ENCODE results near the gene DUSP1. TPM values are rescaled to one million over a fixed set of nuclear protein-coding genes. Genes with fewer than 3 reads are reported as not detected.

The DUSP1 gene
- total RNA-seq, 4 donors from 2014 or later: 222 to 415 (median 252) TPM

- no peak for DNase-seq
- no peaks in the 10 kb centered on the region for H3K36me3 ChIP-seq
- H3K27ac ChIP-seq: peak overlapping the region; percentile 88 to 98 (median 95)
- TF ChIP-seq, protein P1, sequence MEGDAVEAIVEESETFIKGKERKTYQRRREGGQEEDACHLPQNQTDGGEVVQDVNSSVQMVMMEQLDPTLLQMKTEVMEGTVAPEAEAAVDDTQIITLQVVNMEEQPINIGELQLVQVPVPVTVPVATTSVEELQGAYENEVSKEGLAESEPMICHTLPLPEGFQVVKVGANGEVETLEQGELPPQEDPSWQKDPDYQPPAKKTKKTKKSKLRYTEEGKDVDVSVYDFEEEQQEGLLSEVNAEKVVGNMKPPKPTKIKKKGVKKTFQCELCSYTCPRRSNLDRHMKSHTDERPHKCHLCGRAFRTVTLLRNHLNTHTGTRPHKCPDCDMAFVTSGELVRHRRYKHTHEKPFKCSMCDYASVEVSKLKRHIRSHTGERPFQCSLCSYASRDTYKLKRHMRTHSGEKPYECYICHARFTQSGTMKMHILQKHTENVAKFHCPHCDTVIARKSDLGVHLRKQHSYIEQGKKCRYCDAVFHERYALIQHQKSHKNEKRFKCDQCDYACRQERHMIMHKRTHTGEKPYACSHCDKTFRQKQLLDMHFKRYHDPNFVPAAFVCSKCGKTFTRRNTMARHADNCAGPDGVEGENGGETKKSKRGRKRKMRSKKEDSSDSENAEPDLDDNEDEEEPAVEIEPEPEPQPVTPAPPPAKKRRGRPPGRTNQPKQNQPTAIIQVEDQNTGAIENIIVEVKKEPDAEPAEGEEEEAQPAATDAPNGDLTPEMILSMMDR (IDR thresholded peaks at IDR 0.05): peak in 3 of 6 experiments; percentile 5 to 18 (median 18)
- peak in 1 of 4 donors; percentile 56 for TF ChIP-seq POLR2A (IDR thresholded peaks at IDR 0.05)
- H3K4me1 ChIP-seq: peaks cover 36 to 64% (median 36%) of the 10 kb centered on the region in 3 donors
- peak overlapping the region in 2 of 4 donors; percentile 18 to 34 for H3K4me3 ChIP-seq
- no peaks in the 10 kb centered on the region for H3K9me3 ChIP-seq
- H3K27me3 ChIP-seq: no peaks in the 10 kb centered on the region
- intact Hi-C loops (cut with DNase I): no loop called here
- 43 to 70% methylated on average over 4 of the region's 17 CpGs for WGBS, 2 donors
Measured at GRCh38 chr5:172733131-172733973, 37.6 kb downstream of the DUSP1 start.

DNA sequence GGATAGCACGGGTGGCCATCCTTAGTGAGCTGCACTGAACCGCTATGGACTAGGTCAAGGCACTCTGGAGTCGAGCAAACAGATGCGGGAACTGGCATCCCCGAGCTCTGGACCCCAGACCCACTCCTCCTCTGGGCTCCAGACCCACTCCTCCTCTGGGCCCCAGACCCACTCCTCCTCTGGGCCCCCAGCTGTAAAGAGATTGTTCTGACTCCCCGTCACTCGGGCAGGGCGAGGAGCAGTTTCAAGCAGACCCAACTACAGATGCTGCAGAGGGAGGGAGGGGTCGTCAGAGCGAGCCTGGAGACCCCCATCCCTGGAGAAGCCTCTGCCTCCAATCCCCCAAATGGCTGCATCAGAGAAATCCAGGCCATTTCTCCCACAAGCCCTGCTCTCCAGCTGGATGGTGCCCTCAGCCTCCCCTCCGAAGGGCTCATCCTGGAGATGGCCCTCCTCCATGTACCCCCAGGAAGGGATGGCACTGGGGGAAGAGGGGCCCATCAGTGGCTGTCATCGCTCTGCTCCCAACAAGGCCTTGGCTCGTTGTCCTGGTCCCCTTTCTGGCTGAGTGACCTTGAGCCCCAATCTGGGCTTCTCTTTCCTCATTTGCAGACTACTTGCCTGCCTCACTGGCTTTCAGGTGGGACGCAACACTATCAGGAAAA is 38.7 kb downstream of the DUSP1 start:
- no peaks in the 10 kb centered on the region for H3K36me3 ChIP-seq
- intact Hi-C loops (cut with DNase I): no loop called here
- no peak for TF ChIP-seq POLR2A (IDR thresholded peaks at IDR 0.05)

GRCh38 chr5:172731680-172732074 is 39.3 kb downstream of the DUSP1 start:
- 39 to 41% methylated on average over 2 to 5 of the region's 9 CpGs for WGBS, 2 donors
- Histone ChIP-seq H3K27ac (peak overlapping the region; percentile 88 to 98 (median 95)), H3K4me3 (no peak overlapping the region), H3K4me1 (peaks cover 36 to 64% (median 36%) of the 10 kb centered on the region in 3 donors), H3K36me3 (no peaks in the 10 kb centered on the region), H3K27me3 (no peaks in the 10 kb centered on the region), H3K9me3 (no peaks in the 10 kb centered on the region)
- no peak for DNase-seq
- intact Hi-C loops (cut with DNase I): no loop called here
- TF ChIP-seq, protein P1 (IDR thresholded peaks at IDR 0.05): no peak
- no peak for TF ChIP-seq POLR2A (IDR thresholded peaks at IDR 0.05)

More for the DNA sequence above, 38.7 kb downstream of the DUSP1 start:
- H3K27ac ChIP-seq: peak overlapping the region; percentile 88 to 98 (median 95)
- no peaks in the 10 kb centered on the region for H3K27me3 ChIP-seq
- no peak overlapping the region for H3K4me3 ChIP-seq
- H3K9me3 ChIP-seq: no peaks in the 10 kb centered on the region
- peaks cover 36 to 64% (median 36%) of the 10 kb centered on the region in 3 donors for H3K4me1 ChIP-seq
- no peak for DNase-seq
- WGBS, 2 donors: 85 to 93% methylated on average over 11 of the region's 14 CpGs

DNA sequence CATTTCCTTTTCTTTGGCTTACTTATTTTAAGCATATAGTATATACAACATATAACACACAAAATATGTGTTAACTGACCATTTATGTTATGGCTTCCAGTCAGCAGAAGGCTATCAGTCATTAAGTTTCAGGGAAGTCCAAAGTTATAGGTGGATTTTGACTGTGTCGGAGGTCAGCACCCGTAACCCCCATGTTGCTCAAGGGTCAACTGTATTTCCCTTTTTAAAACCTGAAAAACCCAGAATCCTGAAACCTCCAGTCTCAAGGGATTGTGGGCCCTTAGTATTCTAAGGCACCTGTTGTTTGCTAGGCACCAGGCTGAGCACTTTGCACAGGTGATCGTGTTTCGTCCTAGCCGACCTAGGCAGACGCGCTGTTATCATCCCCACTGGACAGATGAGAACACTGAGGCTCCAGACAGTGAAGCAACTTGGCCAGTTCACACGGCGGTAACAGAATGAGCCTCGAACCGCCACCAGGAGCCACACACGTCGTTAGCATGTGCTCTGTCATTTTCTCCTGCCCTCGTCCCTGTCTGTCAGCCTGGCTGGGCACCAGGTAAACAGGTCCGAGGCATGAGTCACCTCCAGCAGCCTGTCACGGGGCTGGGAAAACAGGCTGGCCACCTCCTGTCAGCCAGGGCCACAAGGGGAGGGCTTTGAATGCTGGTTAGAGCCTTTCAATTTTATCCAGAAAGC is 39.9 kb downstream of the DUSP1 start:
- H3K27ac ChIP-seq: peak overlapping the region; percentile 88 to 98 (median 95)
- 55 to 96% methylated on average over 9 to 13 of the region's 16 CpGs for WGBS, 2 donors
- intact Hi-C loops (cut with DNase I): no loop called here
- H3K4me1 ChIP-seq: peaks cover 36 to 59% (median 36%) of the 10 kb centered on the region in 3 donors
- no peaks in the 10 kb centered on the region for H3K27me3 ChIP-seq
- no peaks in the 10 kb centered on the region for H3K9me3 ChIP-seq
- no peak overlapping the region for H3K4me3 ChIP-seq
- TF ChIP-seq, protein P1 (IDR thresholded peaks at IDR 0.05): peak in 1 of 6 experiments; percentile 34
- no peak for TF ChIP-seq POLR2A (IDR thresholded peaks at IDR 0.05)
- H3K36me3 ChIP-seq: no peaks in the 10 kb centered on the region
- no peak for DNase-seq

GRCh38 chr5:172730222-172730621 is 40.8 kb downstream of the DUSP1 start:
- Histone ChIP-seq H3K4me3 (no peak overlapping the region), H3K27ac (peak overlapping the region in 2 of 4 donors; percentile 11 to 95), H3K9me3 (no peaks in the 10 kb centered on the region), H3K4me1 (peaks cover 36 to 52% (median 36%) of the 10 kb centered on the region in 3 donors), H3K36me3 (no peaks in the 10 kb centered on the region), H3K27me3 (no peaks in the 10 kb centered on the region)
- intact Hi-C loops (cut with DNase I): no loop called here
- WGBS, 2 donors: 91 to 97% methylated on average over 6 of the region's 6 CpGs
- TF ChIP-seq, protein P1 (IDR thresholded peaks at IDR 0.05): no peak
- TF ChIP-seq POLR2A (IDR thresholded peaks at IDR 0.05): no peak
- no peak for DNase-seq

All from esophagus squamous epithelium (tissue), 5 donors.